HG03135 (cell line): ENCODE results near the gene C15orf61.

ENCODE experiments used
- ATAC-seq: cut with Tn5 transposase; IDR thresholded peaks from one replicate; pipeline ENCODE4 v1.9.1; 2021; ENCODE audit warnings: mild to moderate bottlenecking, moderate library complexity; ENCODE audit not compliant: unreplicated experiment

C15orf61 gene

GRCh38 chr15:67548862-67549651, 28.1 kb downstream of the C15orf61 start:
- no peak for ATAC-seq

GRCh38 chr15:67549736-67550135, 28.8 kb downstream of the C15orf61 start:
- no peak for ATAC-seq

- ATAC-seq = no peak
Observed at GRCh38 chr15:67550522-67550921, 29.6 kb downstream of the C15orf61 start.

DNA sequence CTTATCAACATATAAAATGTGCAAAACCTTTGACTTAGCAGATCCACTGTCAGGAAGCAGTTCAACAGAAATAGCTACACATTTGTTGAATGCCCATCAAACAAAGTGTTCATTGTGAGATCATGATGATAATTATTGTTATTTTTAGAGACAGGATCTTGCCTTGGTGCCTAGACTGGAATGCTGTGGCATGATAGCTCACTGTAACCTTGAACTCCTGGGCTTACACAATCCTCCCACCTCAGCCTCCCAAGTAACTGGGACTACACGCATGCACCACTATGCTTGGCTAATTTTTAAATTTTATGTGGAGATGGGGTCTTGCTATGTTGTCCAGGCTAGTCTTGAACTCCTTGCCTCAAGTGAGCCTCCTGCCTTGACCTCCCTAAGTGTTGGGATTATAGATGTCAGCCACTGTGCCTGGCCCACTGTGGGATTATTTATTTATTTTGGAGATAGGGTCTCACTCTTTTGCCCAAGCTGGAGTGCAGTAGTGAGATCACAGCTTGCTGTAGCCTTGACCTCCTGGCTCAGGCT, 30.3 kb downstream of the C15orf61 start:
- no peak for ATAC-seq

DNA sequence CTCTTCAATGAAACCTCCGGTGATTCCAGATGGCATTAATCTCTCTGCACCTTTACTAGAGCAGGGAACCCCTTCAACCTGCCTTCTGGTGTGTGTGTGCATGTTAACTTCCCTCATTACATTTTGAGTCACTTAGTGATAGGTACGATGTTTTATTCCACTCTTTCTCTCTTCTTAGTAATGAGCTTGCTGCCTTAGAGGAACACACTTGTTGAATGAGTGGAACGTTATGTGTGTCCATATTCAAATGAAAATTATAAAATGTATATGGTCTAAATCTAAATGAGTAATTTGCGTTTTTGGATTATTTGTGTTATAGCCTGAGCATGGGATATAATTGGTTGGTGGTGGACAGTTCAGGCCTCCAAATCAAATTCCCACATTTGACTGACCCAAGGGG, 33.6 kb downstream of the C15orf61 start:
- no peak for ATAC-seq

GRCh38 chr15:67556976-67557570, 36.1 kb downstream of the C15orf61 start:
- no peak for ATAC-seq

DNA sequence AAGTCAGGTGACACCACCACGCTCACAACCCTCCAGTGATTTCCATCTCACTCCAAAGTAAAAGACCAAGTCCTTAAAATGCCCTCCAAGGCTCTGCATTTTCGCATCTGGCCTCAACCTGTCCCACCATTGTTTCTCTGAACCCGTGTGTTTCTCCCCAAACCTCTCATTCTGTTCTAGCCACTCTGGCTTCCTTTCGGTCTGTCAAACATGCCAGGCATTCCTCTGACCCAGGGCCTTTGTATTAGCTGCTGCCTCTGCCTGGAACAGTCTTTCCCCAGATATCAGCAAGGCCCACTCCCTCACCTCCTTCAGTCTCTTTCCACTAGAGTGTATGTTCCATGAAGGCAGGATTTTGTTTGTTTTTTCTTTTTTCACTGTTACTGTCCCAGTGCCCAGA, 37.6 kb downstream of the C15orf61 start:
- ATAC-seq = no peak

GRCh38 chr15:67559158-67559557, 38.2 kb downstream of the C15orf61 start:
- ATAC-seq = no peak

GRCh38 chr15:67559576-67559975, 38.6 kb downstream of the C15orf61 start:
- no peak for ATAC-seq

DNA sequence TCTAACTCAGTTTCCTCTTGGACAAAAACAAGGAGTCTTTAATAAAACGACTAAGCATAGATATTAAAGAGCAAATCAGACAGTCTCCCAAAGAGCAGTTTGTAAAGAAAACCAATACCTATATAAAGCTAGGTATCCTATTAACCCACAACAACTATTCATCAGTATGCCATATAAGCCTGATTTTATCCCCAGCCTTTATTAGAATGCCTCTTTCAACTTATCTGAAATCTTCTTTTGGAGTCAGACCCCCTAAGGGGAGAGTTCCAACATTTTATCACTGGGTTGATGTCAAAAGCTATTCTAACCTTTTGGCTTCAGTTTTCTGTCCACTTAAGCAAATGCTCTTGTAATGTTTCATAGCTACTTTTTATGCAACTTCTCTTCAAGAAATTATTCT, 39.4 kb downstream of the C15orf61 start:
- no peak for ATAC-seq

DNA sequence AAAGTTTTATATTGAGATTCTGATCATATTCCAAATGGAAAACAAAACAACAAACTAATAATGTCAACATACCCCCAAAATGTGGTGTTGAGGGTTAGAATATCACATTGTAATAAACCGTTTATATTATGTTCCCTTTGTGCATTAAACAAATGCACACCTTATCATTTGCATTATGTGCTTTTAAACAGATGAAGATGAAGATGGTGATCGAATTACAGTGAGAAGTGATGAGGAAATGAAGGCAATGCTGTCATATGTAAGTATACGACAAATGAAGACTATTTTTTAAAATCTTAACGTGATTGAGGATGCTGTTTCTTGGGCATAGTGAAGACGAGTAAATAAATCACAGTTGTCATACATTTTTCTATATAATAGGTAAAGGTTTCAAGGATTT, 42.2 kb downstream of the C15orf61 start:
- ATAC-seq = no peak

DNA sequence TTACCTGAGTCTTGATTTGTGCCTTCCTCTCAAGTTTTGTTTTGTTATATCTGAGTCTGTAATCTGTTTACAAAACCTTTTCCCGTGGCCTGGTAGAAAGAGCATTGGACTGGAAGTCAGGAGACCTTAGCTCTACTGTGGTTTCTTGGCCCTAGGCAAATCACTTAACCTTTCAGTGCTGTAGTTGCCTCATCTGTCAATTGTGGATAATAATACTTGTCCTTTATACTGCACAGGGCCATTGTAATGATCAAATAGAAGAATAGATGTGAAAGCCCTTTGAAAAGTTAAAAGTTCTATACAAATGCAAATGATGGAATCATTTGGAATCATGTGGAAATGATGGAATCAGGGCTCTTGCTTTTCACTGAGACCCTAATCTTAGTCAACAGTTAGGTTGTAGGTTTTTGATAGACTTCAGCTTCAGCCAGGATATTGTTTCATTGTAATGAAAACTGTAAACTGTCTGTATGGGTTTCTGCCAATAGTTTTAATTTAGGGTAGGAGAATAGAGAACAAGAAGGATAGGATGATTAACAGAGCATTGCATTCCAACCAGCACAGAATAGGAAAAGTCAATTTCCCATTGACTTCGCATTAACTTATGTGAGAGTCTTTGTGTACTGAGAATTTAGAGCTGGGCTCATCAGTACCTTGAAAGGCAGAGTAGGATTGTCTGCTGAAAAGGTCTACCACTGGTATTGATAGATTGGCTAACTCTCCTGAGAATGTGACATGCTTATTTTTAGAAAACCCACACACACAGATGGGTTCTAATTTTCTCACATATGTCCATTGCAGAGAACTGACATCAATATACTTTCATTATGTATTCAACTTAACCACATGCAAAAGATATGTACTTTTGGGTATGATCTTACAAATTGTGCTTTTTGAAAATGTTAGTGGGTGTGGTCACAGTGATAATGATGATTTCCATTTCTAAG, 43.4 kb downstream of the C15orf61 start:
- peak; percentile 89 for ATAC-seq

DNA sequence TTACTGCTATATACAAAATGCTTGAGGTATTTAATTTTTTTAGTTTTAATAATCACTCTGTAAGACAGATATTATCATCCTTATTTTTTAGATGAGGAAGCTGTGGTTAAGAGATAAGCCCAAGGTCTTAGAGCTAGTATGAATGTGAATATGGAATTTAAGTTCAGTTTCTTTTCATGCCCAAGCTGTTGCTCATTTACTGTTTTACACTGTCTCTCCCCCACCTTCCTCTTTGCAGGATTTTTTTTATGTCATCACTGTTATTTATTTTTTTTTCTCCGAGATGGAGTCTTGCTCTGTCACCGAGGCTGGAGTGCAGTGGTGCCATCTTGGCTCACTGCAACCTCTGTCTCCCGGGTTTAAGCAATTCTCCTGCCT, 44.0 kb downstream of the C15orf61 start:
- ATAC-seq = peak; percentile 19

DNA sequence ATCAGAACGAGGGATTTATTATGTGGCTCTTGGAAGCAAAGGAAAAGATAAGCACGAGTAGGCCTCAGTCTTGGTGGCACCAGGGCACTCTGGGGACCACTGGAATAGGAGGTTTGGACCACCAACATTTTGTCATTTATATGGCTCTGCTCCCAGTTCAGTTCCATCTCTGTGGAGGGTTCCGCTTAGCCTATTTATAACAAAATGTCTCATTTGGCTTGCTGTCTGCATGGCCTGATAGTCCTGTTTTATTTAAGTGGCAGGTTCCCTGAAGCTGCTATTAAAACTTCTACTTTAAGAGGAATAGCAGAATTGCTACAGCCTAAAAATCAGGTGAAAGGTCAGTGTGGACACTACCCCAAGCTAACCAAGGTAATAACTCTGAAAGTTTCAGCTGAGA, 48.7 kb downstream of the C15orf61 start:
- ATAC-seq = no peak

- no peak for ATAC-seq
Observed at GRCh38 chr15:67570875-67571647, 50.1 kb downstream of the C15orf61 start.

- no peak for ATAC-seq
Observed at GRCh38 chr15:67571648-67572415, 50.9 kb downstream of the C15orf61 start.

DNA sequence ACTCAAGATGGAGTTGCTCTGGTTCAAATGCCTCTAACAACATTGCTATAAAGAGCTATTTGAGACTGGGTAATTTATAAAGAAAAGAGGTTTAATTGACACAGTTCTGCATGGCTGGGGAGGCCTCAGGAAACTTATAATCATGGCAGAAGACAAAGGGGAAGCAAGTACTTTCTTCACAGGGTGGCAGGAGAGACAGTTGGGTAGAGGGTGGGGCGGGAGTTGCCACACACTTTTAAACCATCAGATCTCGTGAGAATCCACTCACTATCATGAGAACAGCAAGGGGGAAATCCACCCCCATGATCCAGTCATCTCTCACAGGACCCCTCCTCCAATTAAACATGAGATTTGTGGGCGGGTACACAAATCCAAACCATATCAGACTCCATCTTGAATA, 52.3 kb downstream of the C15orf61 start:
- no peak for ATAC-seq

DNA sequence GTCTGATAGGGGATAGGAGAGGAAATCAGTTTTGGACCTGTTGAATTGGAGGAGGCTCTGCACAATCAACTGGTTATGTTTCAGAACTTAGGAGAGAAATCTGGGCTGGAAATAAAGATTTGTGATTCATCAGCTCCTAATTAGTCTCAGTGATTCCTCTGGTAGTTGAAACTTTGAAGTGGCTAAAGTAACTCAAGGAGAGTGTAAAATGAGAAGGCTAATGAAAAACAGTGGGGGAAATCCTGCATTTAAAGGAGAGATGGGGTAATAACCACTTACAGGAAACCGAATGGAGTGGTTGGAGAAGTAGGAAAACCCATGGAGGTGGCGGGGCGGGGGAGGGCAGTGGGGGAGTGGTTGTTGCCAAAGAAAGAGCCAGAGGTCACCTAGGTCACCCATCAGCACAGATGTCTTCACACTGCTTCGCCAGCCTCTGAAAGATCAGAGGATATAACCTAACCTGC, 54.1 kb downstream of the C15orf61 start:
- no peak for ATAC-seq

DNA sequence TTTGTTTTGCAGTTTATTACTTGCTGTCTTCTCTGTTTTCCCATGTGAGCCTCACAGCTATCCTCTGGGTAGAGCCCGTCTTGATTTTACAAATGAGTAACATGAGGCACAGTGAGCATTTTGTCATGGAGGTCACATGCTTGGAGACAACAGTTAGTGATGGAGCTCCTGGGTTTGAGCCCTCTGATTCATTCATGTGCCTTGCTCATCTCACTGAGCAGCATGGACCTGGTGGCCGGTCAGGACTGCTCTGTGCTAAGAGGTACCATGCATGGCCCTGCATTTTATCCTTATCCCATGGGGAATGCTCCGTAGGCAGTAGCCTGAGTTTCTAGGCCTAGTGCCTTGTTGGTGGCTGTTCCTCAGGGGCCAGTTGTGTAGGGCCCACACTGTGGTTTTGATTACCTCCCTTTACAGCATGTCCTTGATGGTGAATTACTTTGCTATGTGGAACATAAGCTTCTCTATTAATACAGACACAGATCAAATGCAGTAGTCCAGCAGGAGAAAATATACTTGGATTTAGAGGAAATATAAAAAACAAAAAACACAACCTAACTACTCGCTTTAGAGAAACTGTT, 57.2 kb downstream of the C15orf61 start:
- no peak for ATAC-seq
